ENCODE measurements around the gene FAM78A.
"Not testable (repeated sequence)": the region's sequence is repeated elsewhere in the genome, so short reads cannot be mapped to it uniquely, and the experiment has no call there.

FAM78A gene

GRCh38 chr9:131274674-131275331, 1.5 kb downstream of the FAM78A start:
- H3K36me3 ChIP-seq (ENCODE audit: control insufficient read depth, insufficient read depth, low read length), result no peaks in the 10 kb centered on the region
- no peaks in the 10 kb centered on the region for H3K9me3 ChIP-seq (ENCODE audit: control insufficient read depth, low read length)
- peaks cover 28% of the 10 kb centered on the region for H3K27me3 ChIP-seq (ENCODE audit: control insufficient read depth, insufficient read depth, low read length, poor library complexity, severe bottlenecking)
- H3K27ac ChIP-seq (ENCODE audit: insufficient read depth, low read depth, low read length, poor library complexity, severe bottlenecking), result no peak overlapping the region
- H3K4me1 ChIP-seq (ENCODE audit: control insufficient read depth, insufficient read depth, low read length), result peaks cover 15% of the 10 kb centered on the region
- no peak overlapping the region for H3K4me3 ChIP-seq (ENCODE audit: insufficient read depth, low read depth, low read length)
- 90 to 92% methylated on average over 18 of the region's 18 CpGs for WGBS, 2 experiments

- Histone ChIP-seq H3K36me3 (ENCODE audit: control insufficient read depth, insufficient read depth, low read length) (no peaks in the 10 kb centered on the region), H3K9me3 (ENCODE audit: control insufficient read depth, low read length) (no peaks in the 10 kb centered on the region), H3K27me3 (ENCODE audit: control insufficient read depth, insufficient read depth, low read length, poor library complexity, severe bottlenecking) (peaks cover 28% of the 10 kb centered on the region), H3K4me1 (ENCODE audit: control insufficient read depth, insufficient read depth, low read length) (peaks cover 15% of the 10 kb centered on the region), H3K27ac (ENCODE audit: insufficient read depth, low read depth, low read length, poor library complexity, severe bottlenecking) (no peak overlapping the region), H3K4me3 (ENCODE audit: insufficient read depth, low read depth, low read length) (no peak overlapping the region)
- WGBS, 2 experiments, result 79 to 83% methylated on average over 13 of the region's 13 CpGs
These were observed 2.2 kb downstream of the FAM78A start for GRCh38 chr9:131273856-131274673.

- Histone ChIP-seq H3K4me3 (ENCODE audit: insufficient read depth, low read depth, low read length) (no peak overlapping the region), H3K27ac (ENCODE audit: insufficient read depth, low read depth, low read length, poor library complexity, severe bottlenecking) (no peak overlapping the region), H3K36me3 (ENCODE audit: control insufficient read depth, insufficient read depth, low read length) (no peaks in the 10 kb centered on the region), H3K9me3 (ENCODE audit: control insufficient read depth, low read length) (no peaks in the 10 kb centered on the region), H3K27me3 (ENCODE audit: control insufficient read depth, insufficient read depth, low read length, poor library complexity, severe bottlenecking) (peaks cover 28% of the 10 kb centered on the region), H3K4me1 (ENCODE audit: control insufficient read depth, insufficient read depth, low read length) (peaks cover 15% of the 10 kb centered on the region)
- 92 to 93% methylated on average over 22 of the region's 22 CpGs for WGBS, 2 experiments
These were observed 3.0 kb downstream of the FAM78A start for GRCh38 chr9:131273146-131273855.

- Histone ChIP-seq H3K36me3 (ENCODE audit: control insufficient read depth, insufficient read depth, low read length) (no peaks in the 10 kb centered on the region), H3K4me1 (ENCODE audit: control insufficient read depth, insufficient read depth, low read length) (peaks cover 15% of the 10 kb centered on the region), H3K27me3 (ENCODE audit: control insufficient read depth, insufficient read depth, low read length, poor library complexity, severe bottlenecking) (peaks cover 23% of the 10 kb centered on the region), H3K27ac (ENCODE audit: insufficient read depth, low read depth, low read length, poor library complexity, severe bottlenecking) (no peak overlapping the region), H3K9me3 (ENCODE audit: control insufficient read depth, low read length) (no peaks in the 10 kb centered on the region), H3K4me3 (ENCODE audit: insufficient read depth, low read depth, low read length) (no peak overlapping the region)
- 91 to 92% methylated on average over 3 of the region's 3 CpGs for WGBS, 2 experiments
These were observed 4.1 kb downstream of the FAM78A start for GRCh38 chr9:131272212-131272611.

- H3K27ac ChIP-seq (ENCODE audit: insufficient read depth, low read depth, low read length, poor library complexity, severe bottlenecking), result no peak overlapping the region
- H3K36me3 ChIP-seq (ENCODE audit: control insufficient read depth, insufficient read depth, low read length), result no peaks in the 10 kb centered on the region
- WGBS, 2 experiments, result 91 to 94% methylated on average over 6 of the region's 6 CpGs
- H3K4me3 ChIP-seq (ENCODE audit: insufficient read depth, low read depth, low read length), result no peak overlapping the region
- H3K9me3 ChIP-seq (ENCODE audit: control insufficient read depth, low read length), result no peaks in the 10 kb centered on the region
- peaks cover 16% of the 10 kb centered on the region for H3K27me3 ChIP-seq (ENCODE audit: control insufficient read depth, insufficient read depth, low read length, poor library complexity, severe bottlenecking)
- H3K4me1 ChIP-seq (ENCODE audit: control insufficient read depth, insufficient read depth, low read length), result peaks cover 15% of the 10 kb centered on the region
These were observed 4.8 kb downstream of the FAM78A start for GRCh38 chr9:131271506-131271931.

- Histone ChIP-seq H3K4me1 (ENCODE audit: control insufficient read depth, insufficient read depth, low read length) (peaks cover 15% of the 10 kb centered on the region), H3K27me3 (ENCODE audit: control insufficient read depth, insufficient read depth, low read length, poor library complexity, severe bottlenecking) (peaks cover 10% of the 10 kb centered on the region)
- WGBS, 2 experiments, result 93 to 96% methylated on average over 1 of the region's 1 CpG
- not testable (repeated sequence) for H3K27ac ChIP-seq (ENCODE audit: insufficient read depth, low read depth, low read length, poor library complexity, severe bottlenecking); H3K36me3 ChIP-seq (ENCODE audit: control insufficient read depth, insufficient read depth, low read length); H3K4me3 ChIP-seq (ENCODE audit: insufficient read depth, low read depth, low read length); H3K9me3 ChIP-seq (ENCODE audit: control insufficient read depth, low read length)
These were observed 5.4 kb downstream of the FAM78A start for GRCh38 chr9:131271016-131271273.

GRCh38 chr9:131270171-131271015, 5.9 kb downstream of the FAM78A start:
- no peak overlapping the region for H3K27ac ChIP-seq (ENCODE audit: insufficient read depth, low read depth, low read length, poor library complexity, severe bottlenecking)

GRCh38 chr9:131266266-131267229, 9.8 kb downstream of the FAM78A start:
- Histone ChIP-seq H3K27ac (ENCODE audit: insufficient read depth, low read depth, low read length, poor library complexity, severe bottlenecking) (no peak overlapping the region), H3K9me3 (ENCODE audit: control insufficient read depth, low read length) (no peaks in the 10 kb centered on the region), H3K27me3 (ENCODE audit: control insufficient read depth, insufficient read depth, low read length, poor library complexity, severe bottlenecking) (no peaks in the 10 kb centered on the region), H3K4me1 (ENCODE audit: control insufficient read depth, insufficient read depth, low read length) (peaks cover 2% of the 10 kb centered on the region), H3K4me3 (ENCODE audit: insufficient read depth, low read depth, low read length) (no peak overlapping the region), H3K36me3 (ENCODE audit: control insufficient read depth, insufficient read depth, low read length) (no peaks in the 10 kb centered on the region)
- 90 to 92% methylated on average over 26 of the region's 26 CpGs for WGBS, 2 experiments

More at GRCh38 chr9:131270171-131271015, 5.9 kb downstream of the FAM78A start:
- Histone ChIP-seq H3K27me3 (ENCODE audit: control insufficient read depth, insufficient read depth, low read length, poor library complexity, severe bottlenecking) (peaks cover 5% of the 10 kb centered on the region), H3K4me3 (ENCODE audit: insufficient read depth, low read depth, low read length) (no peak overlapping the region), H3K9me3 (ENCODE audit: control insufficient read depth, low read length) (no peaks in the 10 kb centered on the region), H3K4me1 (ENCODE audit: control insufficient read depth, insufficient read depth, low read length) (peaks cover 15% of the 10 kb centered on the region), H3K36me3 (ENCODE audit: control insufficient read depth, insufficient read depth, low read length) (no peaks in the 10 kb centered on the region)
- 80% methylated on average over 20 of the region's 20 CpGs for WGBS, 2 experiments

- no peak overlapping the region for H3K4me3 ChIP-seq (ENCODE audit: insufficient read depth, low read depth, low read length)
- H3K36me3 ChIP-seq (ENCODE audit: control insufficient read depth, insufficient read depth, low read length), result no peaks in the 10 kb centered on the region
- no peaks in the 10 kb centered on the region for H3K27me3 ChIP-seq (ENCODE audit: control insufficient read depth, insufficient read depth, low read length, poor library complexity, severe bottlenecking)
- H3K27ac ChIP-seq (ENCODE audit: insufficient read depth, low read depth, low read length, poor library complexity, severe bottlenecking), result no peak overlapping the region
- no peaks in the 10 kb centered on the region for H3K9me3 ChIP-seq (ENCODE audit: control insufficient read depth, low read length)
- peaks cover 2% of the 10 kb centered on the region for H3K4me1 ChIP-seq (ENCODE audit: control insufficient read depth, insufficient read depth, low read length)
- WGBS, 2 experiments, result 94 to 97% methylated on average over 11 of the region's 11 CpGs
These were observed 12.1 kb downstream of the FAM78A start for GRCh38 chr9:131264231-131264630.
